Heart left ventricle (tissue), 16 donors: ENCODE measurements around the gene GRHPR. TPM values are rescaled to one million over a fixed set of nuclear protein-coding genes. Genes with fewer than 3 reads are reported as not detected.

Experiments used
- ATAC-seq, 4 donors: fragments of 200-7000 bp; cut with Tn5 transposase; one replicate each; pipeline ENCODE4 v1.9.1; 2020 to 2022; ENCODE audit warnings: moderate library complexity in 4 of 4, mild to moderate bottlenecking in 3 of 4, moderate number of reproducible peaks in 1 of 4
- DNase-seq, 5 donors: peaks; one replicate each; pipeline ENCODE4 v3.0.0-alpha.2; 2020
- H3K27ac ChIP-seq, 12 donors: fragments of 200-600 bp; sonication (generic) in 4 of 12; one replicate each; pipeline versions ENCODE4 v1.5.0 to v1.8.0; 2016 to 2022; ENCODE audit warnings: mild to moderate bottlenecking in 2 of 12
- H3K27me3 ChIP-seq, 9 donors: fragments of 200-600 bp; sonication (generic) in 2 of 9; one replicate each; pipeline versions ENCODE4 v1.5.1 to v1.8.0; 2016 to 2022; ENCODE audit warnings: mild to moderate bottlenecking in 3 of 9
- H3K36me3 ChIP-seq, 9 donors: fragments of 200-600 bp; sonication (generic) in 2 of 9; one replicate each; pipeline versions ENCODE4 v1.5.0 to v1.8.0; 2018 to 2022; ENCODE audit warnings: mild to moderate bottlenecking in 2 of 9
- H3K4me1 ChIP-seq, 12 donors: fragments of 200-600 bp; sonication (generic) in 4 of 12; one replicate each; pipeline versions ENCODE4 v1.5.0 to v1.8.0; 2016 to 2022; ENCODE audit warnings: mild to moderate bottlenecking in 3 of 12
- H3K4me3 ChIP-seq, 12 donors: fragments of 200-600 bp; sonication (generic) in 4 of 12; one replicate each; pipeline versions ENCODE4 v1.5.0 to v1.8.0; 2017 to 2022; ENCODE audit warnings: mild to moderate bottlenecking in 9 of 12, moderate library complexity in 4 of 12
- H3K9me3 ChIP-seq, 12 donors: fragments of 200-600 bp; sonication (generic) in 4 of 12; one replicate each; pipeline versions ENCODE4 v1.5.0 to v1.8.0; 2016 to 2022; ENCODE audit warnings: mild to moderate bottlenecking in 1 of 12
- POLR2A ChIP-seq, 2 donors: fragments of 450-650 bp; IDR thresholded peaks; one replicate each; pipeline ENCODE4 v1.6.1; 2017; ENCODE audit warnings: antibody characterized with exemption in 2 of 2, mild to moderate bottlenecking in 2 of 2, moderate library complexity in 2 of 2
- WGBS, 4 donors: extraction: QIAGEN DNeasy Blood & Tissue Kit in 2 of 4; methylation state at CpG; one replicate each; pipeline versions ENCODE4 v1.1.5 to v1.1.7; 2013 to 2018; 5-methylcytosine and 5-hydroxymethylcytosine counted together
- intact Hi-C, 10 donors: fragments of 100-400 bp; cut with DNase I; formaldehyde crosslinking; loops; one replicate each; pipeline versions ENCODE4 v1.11.1 to v1.14.2; 2022
- polyA plus RNA-seq, 2 donors: library from polyadenylated mRNA; stranded (reverse); fragments of 200-250 nt; gene quantifications; one replicate each; pipeline ENCODE4 v1.2.3, GENCODE V29; 2013
- total RNA-seq, 9 donors: library from RNA; depleted of rRNA in 2 of 9; stranded (reverse); fragments of >200 nt in 2 of 9; fragmentation: NEBNext Ultra II Directional in 3 of 9; extraction: Animal tissue kit (Norgen Biotek cat#: 25700) in 3 of 9; gene quantifications; one replicate each; pipeline versions ENCODE4 v1.1.0 to v1.2.4, GENCODE V29; 2016 to 2023
- TF ChIP-seq, protein P1 (sequence below), 12 donors: fragments of 200-600 bp; sonication (generic) in 4 of 12; IDR thresholded peaks; one replicate each; pipeline versions ENCODE4 v1.5.0 to v1.8.0; 2018 to 2022; ENCODE audit warnings: antibody characterized with exemption in 12 of 12, mild to moderate bottlenecking in 5 of 12
- donor health status: ischemic (EF 13 %, LVEDD 7.1; RV severe dilation, severe dysfunction).
- donor health status: healthy with polysubstance abuse.
- donor health status: DM: no; HTN: yes; CAD: no.
- donor health status: DM: no; HTN: no; CAD: no.
- donor health status: ischemic (EF 25% LVEDD 6.9; RV normal size, moderate dysfunction).
- donor health status: ischemic (EF 25% LVEDD 5.7; RV mildly dilated, moderate dysfunction).
- donor health status: healthy.
- donor health status: DM: yes; HTN: yes; CAD: no.
- donor health status: ischemic (EF 35%, LVEDD 5.7; RV mildly dilated, moderate dysfunction).
- donor health status: nonischemic (EF 11% LVEDD 7.7; RV severe dilation, severe dysfunction).
- donor health status: DM: yes; HTN: yes; CAD: no.
- donor health status: PGD.
- donor health status: ischemic (EF 29% LVEDD 5.4; RV normal size, mild dysfunction).
- donor health status: nonischemic (EF 23%, LVEDD 6.1; RV moderate dilation, normal function).

GRHPR gene
- total and polyA plus RNA-seq, 11 donors, result 91.0 to 209 (median 111) TPM

DNA sequence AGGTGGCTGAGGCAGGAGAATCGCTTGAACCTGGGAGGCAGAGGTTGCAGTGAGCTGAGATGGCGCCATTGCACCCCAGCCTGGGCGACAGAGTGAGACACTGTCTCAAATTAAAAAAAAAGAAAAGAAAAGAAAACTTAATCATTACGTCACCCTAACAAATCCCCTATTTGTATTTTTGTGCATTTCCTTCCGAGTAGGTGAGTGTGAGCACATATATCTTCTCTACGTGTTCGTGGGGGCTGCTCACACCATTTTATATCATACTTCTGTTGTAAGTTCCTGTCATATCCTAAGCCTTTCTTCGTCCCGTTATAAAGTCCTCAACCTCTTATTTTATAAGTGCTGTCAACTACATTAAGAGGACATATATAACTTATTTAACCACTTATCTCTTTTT, 41.9 kb upstream of the GRHPR start:
- DNase-seq, result no peak
- Histone ChIP-seq H3K36me3 (no peaks in the 10 kb centered on the region), H3K4me3 (no peak overlapping the region), H3K27me3 (no peaks in the 10 kb centered on the region), H3K9me3 (no peaks in the 10 kb centered on the region), H3K4me1 (no peaks in the 10 kb centered on the region), H3K27ac (no peak overlapping the region)
- intact Hi-C loops, result no loop called here
- WGBS, 4 donors, result 82 to 92% (median 89%) methylated on average over 9 of the region's 9 CpGs
- TF ChIP-seq POLR2A (IDR thresholded peaks at IDR 0.05), result no peak
- TF ChIP-seq, protein P1, sequence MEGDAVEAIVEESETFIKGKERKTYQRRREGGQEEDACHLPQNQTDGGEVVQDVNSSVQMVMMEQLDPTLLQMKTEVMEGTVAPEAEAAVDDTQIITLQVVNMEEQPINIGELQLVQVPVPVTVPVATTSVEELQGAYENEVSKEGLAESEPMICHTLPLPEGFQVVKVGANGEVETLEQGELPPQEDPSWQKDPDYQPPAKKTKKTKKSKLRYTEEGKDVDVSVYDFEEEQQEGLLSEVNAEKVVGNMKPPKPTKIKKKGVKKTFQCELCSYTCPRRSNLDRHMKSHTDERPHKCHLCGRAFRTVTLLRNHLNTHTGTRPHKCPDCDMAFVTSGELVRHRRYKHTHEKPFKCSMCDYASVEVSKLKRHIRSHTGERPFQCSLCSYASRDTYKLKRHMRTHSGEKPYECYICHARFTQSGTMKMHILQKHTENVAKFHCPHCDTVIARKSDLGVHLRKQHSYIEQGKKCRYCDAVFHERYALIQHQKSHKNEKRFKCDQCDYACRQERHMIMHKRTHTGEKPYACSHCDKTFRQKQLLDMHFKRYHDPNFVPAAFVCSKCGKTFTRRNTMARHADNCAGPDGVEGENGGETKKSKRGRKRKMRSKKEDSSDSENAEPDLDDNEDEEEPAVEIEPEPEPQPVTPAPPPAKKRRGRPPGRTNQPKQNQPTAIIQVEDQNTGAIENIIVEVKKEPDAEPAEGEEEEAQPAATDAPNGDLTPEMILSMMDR (IDR thresholded peaks at IDR 0.05), result no peak
- ATAC-seq, result no peak

DNA sequence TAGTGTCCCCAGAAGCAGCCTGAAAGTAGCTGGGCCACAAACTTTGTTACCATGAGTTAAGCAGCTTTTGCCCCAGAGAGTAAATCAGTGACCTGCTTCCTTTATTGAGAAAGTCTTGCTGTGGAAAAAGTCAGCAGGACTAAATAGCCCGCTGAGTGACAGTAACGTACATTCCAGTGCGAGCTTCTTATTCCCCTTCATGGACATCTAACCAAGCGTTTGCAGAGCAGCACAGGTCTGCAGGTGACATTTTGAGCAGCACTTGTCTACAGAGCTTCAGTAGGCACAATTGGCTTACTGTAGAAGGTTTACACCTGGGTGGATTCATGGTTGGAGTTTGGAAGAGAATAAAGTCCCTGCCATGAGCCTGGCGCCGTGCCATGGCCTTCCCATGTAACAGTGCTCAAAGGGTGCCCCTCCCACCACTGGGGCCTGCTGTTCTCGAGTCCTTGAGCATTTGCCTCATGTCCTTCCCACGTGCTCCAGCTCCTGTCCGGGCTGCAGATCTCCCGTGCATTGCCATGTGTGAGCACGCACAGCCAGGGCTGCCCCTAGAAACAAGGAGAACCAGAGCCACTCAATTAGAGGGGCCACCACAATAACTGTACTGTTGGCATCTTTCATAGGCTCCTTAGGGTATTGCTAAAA, 41.3 kb upstream of the GRHPR start:
- 82 to 91% (median 83%) methylated on average over 11 of the region's 11 CpGs for WGBS, 4 donors
- no peaks in the 10 kb centered on the region for H3K36me3 ChIP-seq

DNA sequence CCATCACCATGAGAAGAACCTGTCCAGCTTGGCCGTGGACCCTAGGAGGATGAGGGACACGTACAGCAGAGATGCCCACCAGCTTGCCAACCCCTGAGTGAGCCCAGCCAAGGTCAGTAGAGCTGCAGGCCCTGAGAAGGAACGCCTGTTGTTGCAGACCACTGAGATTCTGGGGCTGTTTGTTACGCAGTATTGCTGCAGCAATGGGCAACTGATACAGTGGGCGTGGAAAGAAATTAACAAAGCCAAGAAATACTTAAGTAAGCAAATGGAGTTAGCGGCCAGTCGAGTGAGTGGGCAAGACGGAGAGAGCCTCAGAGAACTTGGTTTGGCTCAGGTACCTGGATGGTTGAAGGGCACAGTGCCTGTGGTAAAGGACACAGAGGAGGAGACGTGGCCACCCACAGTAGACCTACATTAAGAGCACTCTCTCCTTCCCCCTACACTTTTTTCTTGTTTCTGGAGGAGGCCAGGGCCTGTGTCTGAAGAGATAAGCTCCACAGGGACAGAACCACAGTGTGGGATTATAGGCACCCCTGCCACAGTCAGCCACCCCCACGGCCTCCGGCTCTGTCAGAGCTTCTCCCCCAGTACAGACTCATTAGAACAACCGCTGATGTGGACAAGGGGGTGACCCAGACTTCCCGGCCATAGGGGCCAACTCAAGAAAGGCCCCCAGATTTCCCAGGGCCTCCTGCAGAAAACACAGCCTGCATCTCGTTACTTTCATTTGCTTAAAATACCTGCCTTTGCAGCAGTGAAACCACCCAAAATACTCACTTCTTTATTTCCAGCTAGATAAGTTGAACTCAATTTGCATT, 40.1 kb upstream of the GRHPR start:
- H3K9me3 ChIP-seq, result no peaks in the 10 kb centered on the region
- no peaks in the 10 kb centered on the region for H3K36me3 ChIP-seq
- H3K27me3 ChIP-seq, result no peaks in the 10 kb centered on the region
- no peaks in the 10 kb centered on the region for H3K4me1 ChIP-seq
- no peak for TF ChIP-seq POLR2A (IDR thresholded peaks at IDR 0.05)
- TF ChIP-seq, protein P1 (IDR thresholded peaks at IDR 0.05), result no peak
- no peak overlapping the region for H3K4me3 ChIP-seq
- intact Hi-C loops, result no loop called here
- 76 to 95% (median 82%) methylated on average over 14 of the region's 14 CpGs for WGBS, 4 donors
- no peak for DNase-seq
- H3K27ac ChIP-seq, result no peak overlapping the region
- no peak for ATAC-seq

More for the DNA sequence above, 41.3 kb upstream of the GRHPR start:
- Histone ChIP-seq H3K27me3 (no peaks in the 10 kb centered on the region), H3K9me3 (no peaks in the 10 kb centered on the region), H3K27ac (no peak overlapping the region), H3K4me1 (no peaks in the 10 kb centered on the region), H3K4me3 (no peak overlapping the region)
- TF ChIP-seq POLR2A (IDR thresholded peaks at IDR 0.05), result no peak
- TF ChIP-seq, protein P1 (IDR thresholded peaks at IDR 0.05), result no peak
- DNase-seq (no peak), ATAC-seq (no peak)
- intact Hi-C loops, result no loop called here

DNA sequence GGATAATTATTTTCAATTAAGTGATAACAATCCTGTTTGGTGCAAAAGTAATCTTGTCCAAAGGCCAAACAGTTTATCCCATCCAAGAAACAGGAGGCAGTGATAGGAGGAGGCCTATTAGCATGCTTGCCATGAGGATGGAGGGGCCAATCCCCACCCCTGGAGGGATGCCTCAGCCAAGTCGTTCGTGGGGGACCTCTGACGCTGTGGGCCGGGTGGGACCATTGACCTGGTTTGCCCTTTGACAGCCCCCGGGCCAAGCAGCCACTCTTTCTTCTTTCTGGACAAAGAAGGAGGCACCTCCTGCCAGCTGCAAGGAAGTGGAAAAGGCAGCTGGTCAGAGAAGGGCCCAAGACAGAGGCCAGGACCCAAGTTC, 39.5 kb upstream of the GRHPR start:
- Histone ChIP-seq H3K27ac (no peak overlapping the region), H3K9me3 (no peaks in the 10 kb centered on the region), H3K27me3 (no peaks in the 10 kb centered on the region), H3K4me3 (no peak overlapping the region), H3K4me1 (no peaks in the 10 kb centered on the region), H3K36me3 (no peaks in the 10 kb centered on the region)
- intact Hi-C loops, result no loop called here
- TF ChIP-seq, protein P1 (IDR thresholded peaks at IDR 0.05), result no peak
- TF ChIP-seq POLR2A (IDR thresholded peaks at IDR 0.05), result no peak
- ATAC-seq (no peak), DNase-seq (no peak)
- 36 to 77% (median 61%) methylated on average over 5 of the region's 5 CpGs for WGBS, 4 donors
